GM12865 (cell line): ENCODE data around the gene BRD3OS.
A peak's percentile ranks its signal among the peaks of the same experiment; 100 is the strongest.

ENCODE experiments used
- DNase-seq: peaks from one replicate; pipeline ENCODE4 v3.0.0; 2010; ENCODE audit warnings: low read depth
- H3K4me3 ChIP-seq: 2 replicates; pipeline ENCODE4 v1.5.1; 2011; ENCODE audit warnings: mild to moderate bottlenecking, low read depth, low read length, control low read depth
- TF ChIP-seq, protein P1 (sequence below): IDR thresholded peaks from 2 replicates; pipeline ENCODE4 v1.5.1; 2011; ENCODE audit warnings: low read length, control low read depth, low read depth, inconsistent platforms; ENCODE audit not compliant: insufficient read depth; ENCODE audit errors: missing control alignments

The BRD3OS gene

DNA sequence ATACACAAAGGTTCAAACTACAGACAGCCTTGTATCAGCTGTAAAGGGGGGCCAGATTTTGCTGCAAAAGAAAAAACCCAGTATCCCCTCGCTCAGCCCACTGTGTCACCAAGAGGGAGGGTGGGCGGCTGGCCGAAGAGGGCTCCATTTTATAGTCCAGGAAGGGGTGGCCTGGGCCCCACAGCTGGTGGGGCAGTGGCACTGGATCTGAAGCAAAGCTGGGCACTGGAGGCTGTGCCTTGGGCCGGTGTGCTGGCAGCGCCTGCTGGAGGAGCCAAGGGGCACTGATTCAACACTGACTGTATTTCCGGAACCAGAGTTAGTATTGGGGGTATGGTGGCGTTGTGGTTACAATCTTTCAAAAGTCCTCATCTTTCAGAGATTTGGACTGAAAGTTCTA is 33.4 kb downstream of the BRD3OS start:
- DNase-seq, result no peak
- TF ChIP-seq, protein P1, sequence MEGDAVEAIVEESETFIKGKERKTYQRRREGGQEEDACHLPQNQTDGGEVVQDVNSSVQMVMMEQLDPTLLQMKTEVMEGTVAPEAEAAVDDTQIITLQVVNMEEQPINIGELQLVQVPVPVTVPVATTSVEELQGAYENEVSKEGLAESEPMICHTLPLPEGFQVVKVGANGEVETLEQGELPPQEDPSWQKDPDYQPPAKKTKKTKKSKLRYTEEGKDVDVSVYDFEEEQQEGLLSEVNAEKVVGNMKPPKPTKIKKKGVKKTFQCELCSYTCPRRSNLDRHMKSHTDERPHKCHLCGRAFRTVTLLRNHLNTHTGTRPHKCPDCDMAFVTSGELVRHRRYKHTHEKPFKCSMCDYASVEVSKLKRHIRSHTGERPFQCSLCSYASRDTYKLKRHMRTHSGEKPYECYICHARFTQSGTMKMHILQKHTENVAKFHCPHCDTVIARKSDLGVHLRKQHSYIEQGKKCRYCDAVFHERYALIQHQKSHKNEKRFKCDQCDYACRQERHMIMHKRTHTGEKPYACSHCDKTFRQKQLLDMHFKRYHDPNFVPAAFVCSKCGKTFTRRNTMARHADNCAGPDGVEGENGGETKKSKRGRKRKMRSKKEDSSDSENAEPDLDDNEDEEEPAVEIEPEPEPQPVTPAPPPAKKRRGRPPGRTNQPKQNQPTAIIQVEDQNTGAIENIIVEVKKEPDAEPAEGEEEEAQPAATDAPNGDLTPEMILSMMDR, result no peak
- H3K4me3 ChIP-seq, result no peak overlapping the region

GRCh38 chr9:134059188-134059641 is 33.9 kb downstream of the BRD3OS start:
- H3K4me3 ChIP-seq, result no peak overlapping the region
- DNase-seq, result no peak
- TF ChIP-seq, protein P1, result no peak

GRCh38 chr9:134059661-134060395 is 34.5 kb downstream of the BRD3OS start:
- DNase-seq, result peak; percentile 88
- TF ChIP-seq, protein P1, result no peak
- no peak overlapping the region for H3K4me3 ChIP-seq

GRCh38 chr9:134060546-134060945 is 35.3 kb downstream of the BRD3OS start:
- TF ChIP-seq, protein P1, result no peak
- DNase-seq, result no peak
- H3K4me3 ChIP-seq, result no peak overlapping the region

GRCh38 chr9:134061019-134061687 is 35.9 kb downstream of the BRD3OS start:
- DNase-seq, result no peak
- TF ChIP-seq, protein P1, result no peak
- H3K4me3 ChIP-seq, result no peak overlapping the region

- no peak overlapping the region for H3K4me3 ChIP-seq
- no peak for DNase-seq
These were observed 36.5 kb downstream of the BRD3OS start for GRCh38 chr9:134061688-134062371.

More at GRCh38 chr9:134061688-134062371, 36.5 kb downstream of the BRD3OS start:
- TF ChIP-seq, protein P1, result no peak
